GM21367 (cell line): ENCODE measurements around the gene HELB.
A peak's percentile ranks its signal among the peaks of the same experiment; 100 is the strongest.

ENCODE experiments used
- ATAC-seq: cut with Tn5 transposase; IDR thresholded peaks from one replicate; pipeline ENCODE4 v1.9.1; 2021; ENCODE audit not compliant: unreplicated experiment

Gene HELB

DNA sequence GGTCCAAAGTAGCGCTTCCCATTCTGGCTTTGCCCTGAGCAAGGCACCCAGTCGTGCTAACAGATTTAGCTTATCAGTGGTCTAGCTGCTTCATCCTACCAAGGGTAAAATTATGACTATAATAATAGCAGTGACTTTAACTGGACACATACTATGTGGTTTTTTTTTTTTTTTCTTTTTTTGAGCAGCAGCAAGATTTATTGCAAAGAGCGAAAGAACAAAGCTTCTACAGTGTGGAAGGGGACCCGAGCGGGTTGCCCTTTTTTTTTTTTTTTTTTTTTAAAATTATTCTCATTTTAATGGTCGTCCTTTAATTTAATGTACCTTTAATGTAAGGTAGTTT lies 505 bp downstream of the HELB start:
- ATAC-seq: no peak

DNA sequence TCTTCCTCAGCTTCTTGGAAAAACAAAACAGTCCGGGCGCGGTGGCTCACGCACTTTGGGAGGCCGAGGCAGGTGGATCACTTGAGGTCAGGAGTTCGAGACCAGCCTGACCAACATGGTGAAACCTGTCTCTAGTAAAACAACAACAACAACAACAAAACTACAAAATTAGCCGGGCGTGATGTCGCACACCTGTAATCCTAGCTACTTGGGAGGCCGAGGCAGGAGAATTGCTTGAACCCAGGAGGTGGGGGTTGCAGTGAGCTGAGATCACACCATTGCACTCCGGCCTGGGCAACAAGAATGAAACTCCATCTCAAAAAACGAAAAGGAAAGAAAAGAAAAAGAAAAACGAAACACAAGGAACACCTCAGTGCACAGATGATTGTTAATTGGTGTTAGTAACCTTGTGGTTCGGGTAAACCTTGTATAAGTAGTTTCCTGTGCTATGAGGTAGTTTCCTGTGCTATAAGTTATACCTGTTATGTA lies 1.1 kb downstream of the HELB start:
- peak; percentile 38 for ATAC-seq

DNA sequence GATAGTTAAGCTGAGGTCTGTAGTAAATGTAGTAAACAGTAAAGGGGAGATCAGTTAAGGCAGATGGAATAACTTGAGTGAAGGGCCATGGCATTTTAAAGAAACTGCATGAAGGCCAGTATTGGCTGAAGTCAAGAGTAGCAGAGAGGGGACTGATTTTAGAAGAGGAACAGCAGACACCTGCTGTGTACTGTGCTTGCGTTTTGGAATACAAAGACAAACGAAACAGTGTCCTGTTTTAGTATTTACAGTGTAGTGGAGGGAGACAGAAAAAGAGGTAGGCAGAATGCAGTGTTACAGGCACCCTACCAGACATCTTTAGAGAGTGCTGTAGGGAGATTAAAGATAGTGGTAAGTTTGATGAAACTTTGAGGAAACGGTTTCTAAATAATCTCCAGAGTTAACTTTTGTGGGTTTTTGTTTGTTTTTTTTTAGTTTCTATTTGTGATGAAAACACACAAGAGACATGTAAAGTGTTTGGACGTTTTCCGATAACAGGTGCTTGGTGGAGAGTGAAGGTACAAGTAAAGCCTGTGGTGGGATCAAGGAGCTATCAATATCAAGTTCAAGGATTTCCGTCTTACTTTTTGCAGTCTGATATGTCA lies 2.1 kb downstream of the HELB start:
- ATAC-seq: no peak

DNA sequence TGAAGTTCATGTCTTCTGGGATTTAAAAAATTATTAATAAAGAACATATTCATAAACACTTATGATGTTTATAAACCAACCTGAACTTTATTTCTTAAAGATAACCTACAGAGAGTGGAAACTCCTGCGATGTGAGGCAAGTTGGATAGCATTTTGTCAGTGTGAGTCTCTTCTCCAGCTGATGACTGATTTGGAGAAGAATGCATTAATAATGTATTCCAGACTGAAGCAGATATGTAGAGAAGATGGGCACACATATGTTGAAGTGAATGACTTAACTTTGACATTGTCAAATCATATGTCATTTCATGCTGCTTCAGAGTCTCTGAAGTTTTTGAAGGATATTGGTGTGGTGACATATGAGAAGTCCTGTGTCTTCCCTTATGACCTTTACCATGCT lies 7.3 kb downstream of the HELB start:
- ATAC-seq: no peak

DNA sequence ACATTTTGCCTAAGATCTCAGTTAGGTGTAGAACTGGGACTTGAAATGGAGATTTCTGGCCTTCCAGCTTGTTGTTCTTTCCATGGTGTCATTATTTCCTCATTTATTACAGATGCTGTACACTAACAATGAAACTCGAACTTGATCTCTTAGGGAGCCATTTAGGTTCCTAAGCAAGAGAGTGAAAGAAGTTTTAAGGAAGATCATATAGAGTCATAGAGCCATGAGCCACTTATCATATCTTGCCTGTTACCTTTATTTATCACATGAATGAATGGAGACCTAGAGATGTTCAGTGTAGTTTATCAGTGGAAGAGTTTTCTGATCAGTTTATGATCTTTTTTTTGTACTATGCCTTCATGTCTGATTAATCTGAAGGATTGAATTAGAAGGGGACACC lies 9.9 kb downstream of the HELB start:
- no peak for ATAC-seq

DNA sequence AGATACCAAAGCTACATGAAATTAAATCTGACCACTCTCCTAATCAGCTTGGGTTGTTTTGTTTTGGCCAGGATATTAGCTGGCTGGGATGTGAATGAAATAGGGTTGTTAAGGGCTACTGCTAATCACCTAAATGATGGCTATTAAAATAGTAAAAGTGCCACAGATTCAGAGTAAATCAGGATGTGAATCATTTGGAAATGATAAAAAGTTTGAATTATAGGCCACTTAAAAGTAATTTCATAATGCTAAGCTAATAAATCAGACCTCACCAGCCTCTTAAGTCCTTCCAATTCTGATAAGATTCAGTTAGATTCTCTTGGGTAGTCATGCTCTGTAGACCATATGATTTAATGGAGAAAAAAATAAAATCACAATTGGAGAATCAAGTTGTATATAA lies 12.0 kb downstream of the HELB start:
- no peak for ATAC-seq

DNA sequence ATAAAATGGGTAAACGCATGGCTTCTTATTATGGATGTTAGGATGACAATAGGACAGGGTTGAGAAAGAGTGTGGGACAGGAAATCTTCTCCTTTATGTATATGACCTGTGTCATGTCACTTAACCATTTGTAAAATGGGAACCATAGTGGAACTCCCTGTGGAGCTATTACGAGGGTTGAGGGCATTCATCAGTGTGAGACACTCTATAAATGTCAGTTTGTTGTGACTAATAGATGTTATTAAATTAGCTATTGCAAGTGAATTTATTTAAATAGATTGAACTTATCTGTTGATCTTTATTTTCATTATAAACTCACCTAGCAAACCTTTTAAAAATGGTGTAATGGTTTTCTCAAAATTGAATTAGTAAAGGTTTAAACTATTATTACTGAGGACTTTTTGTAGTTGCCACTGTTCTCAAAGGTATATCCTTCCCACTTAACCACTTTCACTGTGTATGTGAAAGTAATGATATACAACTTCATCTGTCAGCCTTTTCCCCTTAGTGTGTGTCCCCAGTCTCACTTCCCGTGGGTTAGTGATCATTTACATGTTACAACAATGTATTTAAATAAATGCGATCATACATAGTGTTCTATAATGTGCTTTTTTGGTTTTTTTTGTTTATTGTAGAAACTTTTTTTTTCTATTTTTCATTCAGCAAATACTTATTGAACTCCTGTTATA lies 17.1 kb downstream of the HELB start:
- no peak for ATAC-seq

DNA sequence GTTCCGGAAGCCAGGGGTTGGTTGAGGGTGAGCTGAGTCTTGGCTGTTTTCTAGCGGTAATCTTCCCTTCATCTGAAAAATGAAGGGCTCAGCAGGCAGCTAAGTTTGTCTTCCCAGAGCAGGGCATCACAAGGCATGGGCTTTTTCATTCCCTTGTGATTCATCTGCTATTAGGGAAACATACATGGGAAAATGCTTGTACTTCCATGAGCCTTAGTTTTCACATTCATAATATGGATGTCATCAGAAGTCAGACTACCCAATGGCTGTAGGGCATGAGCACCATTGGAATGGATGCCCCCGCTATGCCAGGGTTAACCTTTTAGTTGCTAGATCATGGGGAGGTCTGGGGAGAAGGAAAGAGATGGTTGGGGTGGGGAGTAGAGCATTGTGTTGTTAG lies 18.7 kb downstream of the HELB start:
- no peak for ATAC-seq

DNA sequence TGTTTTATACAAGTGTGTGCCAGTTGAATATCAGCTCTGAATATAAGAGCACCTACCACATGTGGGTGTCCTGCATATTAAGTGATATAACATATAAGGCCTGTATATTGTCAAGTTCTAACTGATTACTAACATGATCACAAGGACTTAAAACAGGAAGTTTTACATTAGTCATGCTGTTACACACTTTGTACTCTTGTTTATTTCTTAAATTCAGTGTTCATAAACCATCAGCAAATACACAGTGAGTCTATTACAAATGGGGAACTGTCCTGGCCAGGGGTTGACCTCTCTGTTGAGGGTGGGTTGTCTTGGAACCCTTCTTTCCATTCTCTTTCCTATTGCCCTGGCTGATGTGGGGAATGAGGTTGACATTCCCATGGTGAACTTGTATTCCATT lies 19.1 kb downstream of the HELB start:
- no peak for ATAC-seq

DNA sequence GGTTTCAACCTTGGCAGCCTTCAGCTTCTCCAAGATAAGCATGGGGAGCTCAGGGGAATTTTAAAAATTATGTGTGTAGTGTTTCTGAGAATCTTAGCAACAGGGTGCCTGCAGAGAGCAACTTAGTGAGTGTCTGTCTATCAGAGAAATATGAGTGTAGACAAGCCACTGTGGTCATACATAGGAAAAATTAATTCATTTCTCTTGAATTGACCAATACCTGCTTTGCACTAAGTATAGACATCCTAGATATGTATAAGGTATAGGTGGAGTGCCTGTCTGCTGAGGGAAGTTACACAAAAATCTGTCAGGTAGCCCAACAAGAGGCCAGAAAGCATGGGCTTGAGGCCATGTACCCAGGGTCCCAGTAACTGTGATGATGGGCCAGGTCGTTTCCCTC lies 20.7 kb downstream of the HELB start:
- ATAC-seq: no peak

DNA sequence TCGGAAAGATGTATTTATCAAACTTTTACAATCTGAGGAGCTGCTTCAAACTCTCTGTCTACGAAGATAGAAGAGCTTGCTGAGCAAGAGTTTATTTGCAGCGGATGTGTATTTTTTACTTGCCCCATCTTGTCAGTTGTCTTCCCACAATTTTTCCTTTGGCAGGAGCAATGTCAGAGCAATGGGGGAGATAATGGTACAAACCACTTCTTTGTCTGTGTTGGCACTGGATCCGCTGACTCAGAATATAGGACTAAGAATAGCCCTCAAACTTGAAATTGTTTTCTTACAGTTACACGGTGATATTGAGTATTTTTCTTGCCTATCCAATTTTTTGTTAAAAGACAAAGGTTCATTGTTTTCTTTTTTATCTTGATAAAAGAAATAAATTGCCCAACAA lies 27.6 kb downstream of the HELB start:
- ATAC-seq: no peak

DNA sequence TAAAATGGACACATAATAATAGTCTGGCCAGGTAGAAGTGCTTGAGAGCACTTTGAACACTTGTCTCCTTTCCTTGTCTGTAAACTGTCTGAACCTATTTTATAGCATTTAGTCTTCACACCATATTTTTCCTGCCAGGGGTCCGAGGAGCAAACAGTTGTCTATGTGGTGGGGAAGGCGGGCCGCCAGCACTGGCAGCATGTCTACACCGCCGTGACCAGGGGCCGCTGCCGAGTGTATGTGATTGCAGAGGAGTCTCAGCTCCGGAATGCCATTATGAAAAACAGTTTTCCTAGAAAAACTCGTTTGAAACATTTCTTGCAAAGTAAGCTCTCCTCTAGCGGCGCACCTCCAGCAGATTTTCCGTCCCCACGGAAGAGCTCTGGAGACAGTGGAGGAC lies 28.7 kb downstream of the HELB start:
- no peak for ATAC-seq

DNA sequence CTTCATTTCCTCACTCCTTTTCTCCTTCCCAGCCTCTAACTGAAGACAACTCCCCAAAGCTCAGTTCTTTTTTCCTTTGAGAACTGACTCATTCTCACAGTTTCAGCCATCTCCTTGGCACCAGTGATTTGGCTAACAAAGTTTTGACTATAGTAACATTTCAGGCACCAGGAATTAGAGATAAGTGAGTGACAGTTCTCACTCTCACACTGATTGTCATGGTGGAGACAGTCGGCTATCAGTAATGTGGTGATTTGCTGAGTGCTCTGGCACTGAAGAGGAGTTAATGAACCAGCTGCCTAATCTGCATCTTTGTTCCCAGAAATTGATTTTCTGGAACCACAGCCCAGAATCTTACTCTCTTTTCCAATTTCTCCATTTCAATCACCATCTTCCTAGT lies 29.5 kb downstream of the HELB start:
- ATAC-seq: no peak

DNA sequence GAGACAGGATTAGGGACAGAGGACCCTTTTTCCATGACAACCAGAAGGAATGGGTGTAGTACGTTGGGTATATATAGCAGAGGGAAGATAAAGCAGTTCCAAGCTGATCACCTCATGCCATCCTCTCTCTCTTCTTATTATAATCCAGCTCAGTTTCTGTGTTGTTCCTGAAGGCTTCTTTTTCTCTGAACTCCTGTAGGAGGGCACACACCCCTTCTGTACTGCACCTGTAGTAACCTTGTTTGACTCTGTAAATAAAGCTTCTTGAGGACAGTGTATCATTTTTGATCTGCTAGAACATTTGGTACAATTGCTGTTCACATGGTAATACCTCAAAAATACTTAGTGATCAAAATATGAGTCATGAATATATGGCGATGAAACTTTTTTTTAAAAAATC lies 33.5 kb downstream of the HELB start:
- no peak for ATAC-seq

DNA sequence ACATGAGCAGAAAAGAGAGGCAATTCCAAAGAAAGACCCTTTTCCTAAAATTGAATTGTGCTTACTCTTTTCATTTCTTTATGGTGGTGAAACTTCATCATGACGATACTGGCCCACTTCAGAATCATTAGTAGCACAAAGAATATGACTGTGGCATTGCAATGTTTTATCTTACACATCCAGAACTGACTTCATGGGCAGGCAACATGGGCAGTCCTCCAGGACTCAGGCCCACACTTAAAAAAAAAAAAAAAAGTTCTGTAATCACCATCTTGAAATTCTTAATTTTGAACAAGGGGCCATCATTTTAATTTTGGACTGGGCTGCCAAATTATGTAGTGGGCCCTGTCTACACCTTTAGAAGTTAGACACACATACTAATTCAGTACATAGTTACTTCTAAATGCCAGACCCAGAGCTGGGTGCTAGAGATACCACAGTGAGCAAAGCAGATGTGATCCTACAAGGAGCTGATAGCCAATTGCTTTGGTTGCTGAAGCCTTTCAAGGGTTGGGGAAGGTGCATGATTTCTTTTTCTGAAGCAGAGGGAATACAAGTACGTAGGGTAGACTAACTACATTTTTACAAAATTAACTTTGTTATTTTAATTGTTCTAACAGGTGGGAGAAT lies 35.2 kb downstream of the HELB start:
- ATAC-seq: no peak

DNA sequence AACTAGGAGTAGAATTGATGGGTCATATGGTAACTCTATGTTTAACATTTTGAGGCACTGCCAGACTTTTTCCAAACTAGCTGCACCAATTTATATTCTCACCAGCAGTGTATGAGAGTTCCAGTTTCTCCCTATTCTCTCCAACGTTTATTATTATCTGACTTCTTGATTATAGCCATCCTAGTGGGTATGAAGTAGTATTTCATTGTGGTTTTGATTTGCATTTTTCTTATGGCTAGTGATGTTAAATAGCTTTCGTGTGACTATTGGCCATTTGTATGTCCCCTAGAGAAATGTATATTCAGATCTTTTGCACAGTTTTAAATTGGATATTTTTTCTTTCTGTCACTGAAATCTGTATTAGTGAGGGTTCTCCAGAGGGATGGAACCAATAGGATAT lies 37.8 kb downstream of the HELB start:
- no peak for ATAC-seq

DNA sequence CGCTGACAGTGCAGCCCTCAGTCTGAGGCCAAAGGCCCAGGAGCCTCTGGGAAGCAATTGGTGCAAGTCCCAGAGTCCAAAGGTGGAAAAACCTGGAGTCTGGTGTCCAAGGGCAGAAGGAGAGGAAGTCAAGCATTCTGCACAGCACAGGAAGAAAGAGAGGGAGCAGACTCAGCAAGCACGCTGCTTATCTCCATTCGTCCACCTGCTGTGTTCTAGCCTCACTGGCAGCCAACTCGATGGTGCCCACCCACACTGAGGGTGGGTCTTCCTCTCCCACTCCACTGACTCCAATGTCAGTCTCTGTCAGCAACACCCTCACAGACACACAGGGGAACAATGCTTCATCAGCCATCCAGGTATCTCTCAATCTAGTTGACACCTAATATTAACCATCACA lies 38.8 kb downstream of the HELB start:
- no peak for ATAC-seq

DNA sequence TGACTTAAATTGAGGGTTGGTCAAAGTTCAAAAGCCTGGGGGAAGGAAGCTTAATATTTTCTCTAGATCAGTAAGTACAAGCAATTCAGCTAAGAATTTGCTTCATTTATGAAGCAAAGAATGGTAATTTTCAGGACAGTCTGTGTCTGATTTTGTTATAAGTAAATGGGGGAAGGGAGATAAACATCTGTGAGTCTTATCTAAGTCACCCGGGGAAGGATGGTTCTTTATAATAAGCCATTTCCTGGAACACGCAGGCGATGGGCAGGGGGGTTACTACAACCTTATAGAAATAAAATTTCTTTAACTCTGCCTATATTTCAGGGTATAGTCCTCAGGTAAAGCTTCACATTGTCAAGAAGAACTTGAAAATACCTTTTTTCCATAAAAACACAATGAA lies 42.9 kb downstream of the HELB start:
- ATAC-seq: no peak

DNA sequence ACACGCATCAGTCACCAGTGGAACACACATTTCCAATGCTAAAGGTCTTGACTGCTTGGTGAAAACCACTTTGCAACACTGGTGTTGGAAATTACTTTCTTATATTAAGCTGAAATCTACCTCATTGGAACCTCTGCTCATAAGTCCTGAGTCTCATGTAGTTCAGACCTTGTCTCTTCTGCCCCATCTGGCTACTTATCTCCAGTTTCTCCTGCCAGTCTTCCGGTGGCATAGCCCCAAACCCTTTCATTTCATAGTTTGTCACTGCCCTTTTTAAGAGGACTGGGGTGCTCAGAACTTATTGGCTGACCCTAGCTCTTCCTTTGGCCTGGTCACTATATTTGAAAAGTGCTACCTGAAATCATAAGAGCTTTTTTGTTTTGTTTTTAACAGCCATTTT lies 43.7 kb downstream of the HELB start:
- no peak for ATAC-seq

DNA sequence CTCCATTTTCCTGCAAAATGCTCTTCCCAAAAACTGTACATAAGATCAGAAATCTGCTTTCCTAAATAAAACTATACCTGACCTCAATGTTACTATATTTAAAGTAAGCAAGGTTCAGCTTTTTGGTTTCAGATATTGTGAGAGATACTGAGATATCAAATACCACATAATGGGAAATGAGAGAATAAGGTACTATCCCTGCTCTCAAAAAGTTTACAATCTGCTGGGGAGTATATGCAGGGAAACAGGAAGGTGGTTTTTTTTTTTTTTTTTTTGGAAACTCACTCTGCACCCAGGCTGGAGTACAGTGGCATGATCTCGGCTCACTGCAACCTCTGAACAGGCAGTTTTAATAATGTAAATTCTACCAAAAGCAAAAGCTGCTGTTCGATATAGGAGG lies 49.0 kb downstream of the HELB start:
- no peak for ATAC-seq

DNA sequence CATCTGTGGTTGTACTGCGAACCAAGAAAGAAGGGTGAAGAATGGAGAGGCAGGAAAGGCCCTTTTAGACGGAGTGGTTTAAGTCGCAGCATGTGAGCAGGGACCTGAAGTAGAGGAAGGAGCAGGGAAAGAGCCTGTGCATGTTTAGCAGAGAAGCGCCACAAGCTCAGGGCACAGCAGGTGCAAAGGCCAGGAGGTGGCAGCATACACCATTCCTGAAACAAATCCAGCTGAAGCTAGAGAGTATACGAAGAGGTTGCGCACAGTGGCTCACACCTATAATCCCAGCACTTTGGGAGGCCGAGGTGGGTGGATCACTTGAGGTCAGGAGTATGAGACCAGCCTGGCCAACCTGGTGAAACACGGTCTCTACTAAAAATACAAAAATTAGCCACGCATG lies 49.9 kb downstream of the HELB start:
- no peak for ATAC-seq

DNA sequence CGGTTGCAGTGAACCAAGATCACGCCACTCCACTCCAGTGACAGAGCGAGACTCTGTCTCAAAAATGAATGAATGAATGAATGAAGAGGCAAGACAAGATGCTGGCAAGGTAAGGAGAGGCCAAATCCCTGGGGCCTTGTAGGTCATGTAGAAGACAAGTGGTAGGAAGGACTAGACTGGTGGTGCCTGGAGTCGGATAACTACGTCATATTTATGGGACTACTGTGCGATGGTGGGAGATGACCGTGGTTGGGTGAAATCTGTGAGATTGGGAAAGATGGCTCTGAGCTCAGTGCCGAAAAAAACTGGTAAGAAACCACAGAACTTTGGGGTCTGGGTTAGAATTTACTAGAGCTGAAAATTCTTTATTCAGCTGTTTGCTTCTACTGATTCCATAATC lies 50.6 kb downstream of the HELB start:
- no peak for ATAC-seq

DNA sequence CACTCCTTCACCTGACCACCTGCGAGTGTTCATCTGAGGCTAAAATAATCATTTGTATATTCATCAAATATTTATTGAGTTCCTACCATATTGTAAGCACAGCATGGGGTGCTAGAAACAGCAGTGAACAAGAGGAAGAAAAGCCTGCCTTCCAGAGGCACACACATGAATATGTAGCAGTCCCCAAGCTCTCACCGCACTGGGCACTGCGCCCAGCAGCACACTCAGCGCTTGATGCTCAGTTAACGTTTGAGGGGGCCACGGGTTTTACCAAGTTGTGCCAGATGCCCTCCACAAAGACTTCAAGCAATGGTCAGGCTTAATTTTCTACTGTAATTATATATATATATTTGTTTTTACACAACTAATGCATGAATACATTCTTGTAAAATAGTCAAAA lies 52.0 kb downstream of the HELB start:
- no peak for ATAC-seq
